ENCODE data around the gene NME8.
"Not testable (repeated sequence)": the region's sequence is repeated elsewhere in the genome, so short reads cannot be mapped to it uniquely, and the experiment has no call there.

Gene NME8

GRCh38 chr7:37848297-37848696, at the start of gene NME8:
NME8 (plus strand) TSS chr7:37848597; CDS start chr7:37850267, 1,670 bp downstream.
- no peak for DNase-seq

- no peak for DNase-seq
Measured at GRCh38 chr7:37806152-37806551, 42.2 kb upstream of the NME8 start.

- not testable (repeated sequence) for DNase-seq
Measured at GRCh38 chr7:37812161-37812580, 36.2 kb upstream of the NME8 start.

GRCh38 chr7:37815671-37816371, 32.6 kb upstream of the NME8 start:
- DNase-seq = no peak

GRCh38 chr7:37816922-37817590, 31.3 kb upstream of the NME8 start:
- no peak for DNase-seq

GRCh38 chr7:37817591-37817960, 30.8 kb upstream of the NME8 start:
- no peak for DNase-seq

- no peak for DNase-seq
Measured at GRCh38 chr7:37817996-37818720, 30.2 kb upstream of the NME8 start.

- DNase-seq = no peak
Measured at GRCh38 chr7:37820708-37821468, 27.5 kb upstream of the NME8 start.

GRCh38 chr7:37822946-37823345, 25.5 kb upstream of the NME8 start:
- no peak for DNase-seq

GRCh38 chr7:37823557-37823956, 24.8 kb upstream of the NME8 start:
- no peak for DNase-seq

GRCh38 chr7:37825038-37825437, 23.4 kb upstream of the NME8 start:
- DNase-seq = no peak

- no peak for DNase-seq
Measured at GRCh38 chr7:37826825-37827224, 21.6 kb upstream of the NME8 start.

- no peak for DNase-seq
Measured at GRCh38 chr7:37831244-37831643, 17.2 kb upstream of the NME8 start.

- no peak for DNase-seq
Measured at GRCh38 chr7:37832194-37832593, 16.2 kb upstream of the NME8 start.

- DNase-seq = peak; percentile 41
Measured at GRCh38 chr7:37833107-37833817, 15.1 kb upstream of the NME8 start.

- DNase-seq = no peak
Measured at GRCh38 chr7:37833818-37834146, 14.6 kb upstream of the NME8 start.

GRCh38 chr7:37853468-37853867, 5.1 kb downstream of the NME8 start:
- DNase-seq = no peak

GRCh38 chr7:37882086-37882485, 33.7 kb downstream of the NME8 start:
- DNase-seq = no peak

- DNase-seq = no peak
Measured at GRCh38 chr7:37893359-37893758, 45.0 kb downstream of the NME8 start.

- no peak for DNase-seq
Measured at GRCh38 chr7:37894671-37895070, 46.3 kb downstream of the NME8 start.

- DNase-seq = no peak
Measured at GRCh38 chr7:37899712-37900247, 51.4 kb downstream of the NME8 start.

- no peak for DNase-seq
Measured at GRCh38 chr7:37901236-37901827, 52.9 kb downstream of the NME8 start.

Measured in stimulated activated CD4-positive, alpha-beta T cell treated with anti-CD3 and anti-CD28 coated beads, Interleukin-2, amount 100 ng/mL, for 24 hours (primary cell).